GM19099 (cell line): ENCODE results near the gene DNMT3L.
A peak's percentile ranks its signal among the peaks of the same experiment; 100 is the strongest.

ENCODE experiments used
- POLR2A ChIP-seq: IDR thresholded peaks from 3 replicates; pipeline ENCODE4 v1.6.1; 2011; ENCODE audit warnings: low read depth; ENCODE audit not compliant: insufficient read length; ENCODE audit errors: extremely low read depth

DNMT3L gene

GRCh38 chr21:44261675-44262295 is at the start of gene DNMT3L:
Gene DNMT3L (minus strand): TSS chr21:44261897. CDS start chr21:44261259, 638 bp downstream.
- no peak for TF ChIP-seq POLR2A

GRCh38 chr21:44310628-44311507 is 49.2 kb upstream of the DNMT3L start:
- no peak for TF ChIP-seq POLR2A

GRCh38 chr21:44306936-44307704 is 45.4 kb upstream of the DNMT3L start:
- TF ChIP-seq POLR2A, result no peak

GRCh38 chr21:44305691-44306090 is 44.0 kb upstream of the DNMT3L start:
- no peak for TF ChIP-seq POLR2A

GRCh38 chr21:44304877-44305293 is 43.2 kb upstream of the DNMT3L start:
- no peak for TF ChIP-seq POLR2A

GRCh38 chr21:44304011-44304616 is 42.4 kb upstream of the DNMT3L start:
- TF ChIP-seq POLR2A, result no peak

GRCh38 chr21:44303490-44303981 is 41.8 kb upstream of the DNMT3L start:
- TF ChIP-seq POLR2A, result no peak

GRCh38 chr21:44301961-44302406 is 40.3 kb upstream of the DNMT3L start:
- TF ChIP-seq POLR2A, result no peak

- no peak for TF ChIP-seq POLR2A
Observed at GRCh38 chr21:44301141-44301540, 39.4 kb upstream of the DNMT3L start.

GRCh38 chr21:44300262-44300959 is 38.7 kb upstream of the DNMT3L start:
- peak; percentile 44 for TF ChIP-seq POLR2A

- peak; percentile 66 for TF ChIP-seq POLR2A
Observed at GRCh38 chr21:44299458-44300261, 38.0 kb upstream of the DNMT3L start, which contains the start of gene PFKL. Gene PFKL (plus strand): TSS chr21:44300053. CDS start chr21:44300106, 53 bp downstream.

GRCh38 chr21:44299085-44299457 is 37.4 kb upstream of the DNMT3L start:
- TF ChIP-seq POLR2A, result no peak

GRCh38 chr21:44298301-44298700 is 36.6 kb upstream of the DNMT3L start:
- TF ChIP-seq POLR2A, result no peak

GRCh38 chr21:44297525-44298290 is 36.0 kb upstream of the DNMT3L start:
- TF ChIP-seq POLR2A, result no peak
